GM23338 (cell line): Measurements from ENCODE around the gene IMPACT.

Experiments
- CREB1 ChIP-seq: fragments of 250-450 bp; sonication (Bioruptor Pico); IDR thresholded peaks from 2 replicates; pipeline ENCODE4 v1.5.0; 2020; ENCODE audit warnings: low read depth, mild to moderate bottlenecking, moderate library complexity
- EZH2 ChIP-seq: fragments of 200-600 bp; sonication (generic); IDR thresholded peaks from one replicate; pipeline ENCODE4 v1.8.0; 2017; ENCODE audit warnings: antibody characterized with exemption, mild to moderate bottlenecking, low read depth; ENCODE audit not compliant: unreplicated experiment
- EZH2phosphoT487 ChIP-seq: fragments of 200-600 bp; sonication (generic); IDR thresholded peaks from one replicate; pipeline ENCODE4 v1.8.1; 2018; ENCODE audit warnings: antibody characterized with exemption; ENCODE audit not compliant: unreplicated experiment
- POLR2AphosphoS5 ChIP-seq: IDR thresholded peaks from 2 replicates; pipeline ENCODE4 v1.6.1; 2016; ENCODE audit warnings: antibody characterized with exemption, low read depth
- REST ChIP-seq: IDR thresholded peaks from one replicate; pipeline ENCODE4 v1.6.1; 2018; ENCODE audit warnings: antibody characterized with exemption; ENCODE audit not compliant: unreplicated experiment
- ZNF331 ChIP-seq: fragments of 250-450 bp; sonication (Bioruptor Pico); IDR thresholded peaks from 2 replicates; pipeline ENCODE4 v1.5.0; 2020; ENCODE audit warnings: low read depth, mild to moderate bottlenecking, moderate library complexity
- TF ChIP-seq, protein P1 (sequence below), 2 experiments: fragments of 200-600 bp in 1 of 2; sonication (generic) in 1 of 2; conservative IDR thresholded peaks; 2 replicates each; pipeline versions ENCODE4 v1.5.1 to v1.6.1; 2016 to 2017; ENCODE audit warnings: antibody characterized with exemption in 2 of 2, low read depth in 2 of 2, mild to moderate bottlenecking in 2 of 2, moderate library complexity in 1 of 2

GRCh38 chr18:24417480-24417879, 9.0 kb upstream of the IMPACT start:
- TF ChIP-seq REST (no peak), POLR2AphosphoS5 (no peak), EZH2 (no peak), ZNF331 (no peak), EZH2phosphoT487 (no peak), CREB1 (no peak)
- TF ChIP-seq, protein P1, sequence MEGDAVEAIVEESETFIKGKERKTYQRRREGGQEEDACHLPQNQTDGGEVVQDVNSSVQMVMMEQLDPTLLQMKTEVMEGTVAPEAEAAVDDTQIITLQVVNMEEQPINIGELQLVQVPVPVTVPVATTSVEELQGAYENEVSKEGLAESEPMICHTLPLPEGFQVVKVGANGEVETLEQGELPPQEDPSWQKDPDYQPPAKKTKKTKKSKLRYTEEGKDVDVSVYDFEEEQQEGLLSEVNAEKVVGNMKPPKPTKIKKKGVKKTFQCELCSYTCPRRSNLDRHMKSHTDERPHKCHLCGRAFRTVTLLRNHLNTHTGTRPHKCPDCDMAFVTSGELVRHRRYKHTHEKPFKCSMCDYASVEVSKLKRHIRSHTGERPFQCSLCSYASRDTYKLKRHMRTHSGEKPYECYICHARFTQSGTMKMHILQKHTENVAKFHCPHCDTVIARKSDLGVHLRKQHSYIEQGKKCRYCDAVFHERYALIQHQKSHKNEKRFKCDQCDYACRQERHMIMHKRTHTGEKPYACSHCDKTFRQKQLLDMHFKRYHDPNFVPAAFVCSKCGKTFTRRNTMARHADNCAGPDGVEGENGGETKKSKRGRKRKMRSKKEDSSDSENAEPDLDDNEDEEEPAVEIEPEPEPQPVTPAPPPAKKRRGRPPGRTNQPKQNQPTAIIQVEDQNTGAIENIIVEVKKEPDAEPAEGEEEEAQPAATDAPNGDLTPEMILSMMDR (conservative IDR thresholded peaks at IDR 0.05; ENCODE audit: low read depth in 2 of 2): no peak
